Measurements from ENCODE around the gene TAPBP. TPM values are rescaled to one million over a fixed set of nuclear protein-coding genes. Genes with fewer than 3 reads are reported as not detected.

Gene TAPBP
- total RNA-seq, 1 experiment from 2014 or later = 80.1 TPM

DNA sequence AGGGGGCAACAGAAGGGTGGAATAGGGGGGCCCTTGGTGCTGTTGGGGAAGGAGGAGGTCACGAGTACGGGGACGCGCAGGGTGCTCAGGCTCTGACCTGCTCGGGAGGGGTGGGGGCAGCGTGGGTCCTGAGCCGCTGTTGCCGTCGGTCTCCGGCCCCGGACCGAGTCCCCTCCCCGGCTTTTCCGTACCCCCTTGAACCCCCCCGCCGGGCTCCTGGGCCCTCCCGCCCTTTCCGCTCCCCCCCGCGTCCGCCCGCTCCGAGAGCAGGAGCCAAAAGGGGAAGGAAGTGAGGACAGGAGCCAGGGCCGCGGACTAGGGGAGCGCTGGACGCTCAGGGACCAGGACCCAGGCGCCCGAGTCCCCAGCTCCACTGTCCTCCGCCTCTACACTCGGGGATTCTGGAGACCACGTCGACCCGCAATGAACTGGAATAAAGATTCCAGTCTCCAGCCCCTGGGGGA, 15.1 kb downstream of the TAPBP start, which contains the start of gene RGL2:
RGL2 (minus strand) TSS at position 170 of the 464 bp plus-strand sequence. CDS start 332 bp downstream, outside the sequence.
- Histone ChIP-seq H4K20me1 (ENCODE audit: insufficient read depth) (no peaks in the 10 kb centered on the region), H2AFZ (ENCODE audit: low read depth, low read length, poor library complexity, severe bottlenecking) (no peak within 1 kb of the TSS), H3K9me3 (ENCODE audit: control insufficient read depth in 1 of 2, insufficient read depth in 1 of 2, low read depth in 1 of 2, low read length in 2 of 2) (no peaks in the 10 kb centered on the region), H3K9ac (ENCODE audit: low read length) (peak within 1 kb of the TSS; percentile 84), H3K9me2 (ENCODE audit: insufficient read depth) (no peaks in the 10 kb centered on the region), H3K4me3 (replicated peaks in 1 of 2; ENCODE audit: low read depth in 1 of 2, low read length in 2 of 2) (peak within 1 kb of the TSS; percentile 76 to 85), H3K27me3 (ENCODE audit: insufficient read depth, low read length) (no peaks in the 10 kb centered on the region), H3K79me2 (ENCODE audit: insufficient read depth, low read length) (peaks cover 21% of the 10 kb centered on the region), H3K27ac (ENCODE audit: low read depth, low read length) (peak within 1 kb of the TSS; percentile 96), H3K4me2 (ENCODE audit: low read length) (peak within 1 kb of the TSS; percentile 100), H3K36me3 (ENCODE audit: control insufficient read depth in 1 of 2, insufficient read depth in 2 of 2, low read length in 2 of 2) (peaks cover 3 to 8% of the 10 kb centered on the region in 2 experiments; a peak in 3 of 4 replicates), H3K4me1 (ENCODE audit: control insufficient read depth in 1 of 2, insufficient read depth in 2 of 2, low read length in 2 of 2) (peaks cover 6 to 26% of the 10 kb centered on the region in 2 experiments; a peak in 3 of 4 replicates)
- TF ChIP-seq SIN3A (IDR thresholded peaks at IDR 0.05; ENCODE audit: low read depth) (no peak), FOSL1 (IDR thresholded peaks at IDR 0.05; ENCODE audit: low read depth) (no peak), JUND (IDR thresholded peaks at IDR 0.05) (no peak), SP1 (IDR thresholded peaks at IDR 0.05; ENCODE audit: low read depth) (no peak), ZNF274 (IDR thresholded peaks at IDR 0.05; ENCODE audit: low read depth, low read length) (no peak), EGR1 (IDR thresholded peaks at IDR 0.05; ENCODE audit: low read depth) (no peak), ZFX (IDR thresholded peaks at IDR 0.05) (no peak), POLR2AphosphoS5 (IDR thresholded peaks at IDR 0.05; ENCODE audit: low read depth, low read length) (no peak), YY1 (IDR thresholded peaks at IDR 0.05; ENCODE audit: extremely low read depth, insufficient replicate concordance, low read depth, low read length) (no peak), CBX3 (IDR thresholded peaks at IDR 0.05; ENCODE audit: low read depth) (no peak), TCF7L2 (IDR thresholded peaks at IDR 0.05; ENCODE audit: borderline replicate concordance, extremely low read depth, insufficient read depth, insufficient read length) (no peak), EZH2phosphoT487 (IDR thresholded peaks at IDR 0.05; ENCODE audit: borderline replicate concordance) (no peak), CEBPB (IDR thresholded peaks at IDR 0.05; ENCODE audit: low read depth) (no peak), EZH2 (IDR thresholded peaks at IDR 0.05) (no peak)
- TF ChIP-seq, protein P1, sequence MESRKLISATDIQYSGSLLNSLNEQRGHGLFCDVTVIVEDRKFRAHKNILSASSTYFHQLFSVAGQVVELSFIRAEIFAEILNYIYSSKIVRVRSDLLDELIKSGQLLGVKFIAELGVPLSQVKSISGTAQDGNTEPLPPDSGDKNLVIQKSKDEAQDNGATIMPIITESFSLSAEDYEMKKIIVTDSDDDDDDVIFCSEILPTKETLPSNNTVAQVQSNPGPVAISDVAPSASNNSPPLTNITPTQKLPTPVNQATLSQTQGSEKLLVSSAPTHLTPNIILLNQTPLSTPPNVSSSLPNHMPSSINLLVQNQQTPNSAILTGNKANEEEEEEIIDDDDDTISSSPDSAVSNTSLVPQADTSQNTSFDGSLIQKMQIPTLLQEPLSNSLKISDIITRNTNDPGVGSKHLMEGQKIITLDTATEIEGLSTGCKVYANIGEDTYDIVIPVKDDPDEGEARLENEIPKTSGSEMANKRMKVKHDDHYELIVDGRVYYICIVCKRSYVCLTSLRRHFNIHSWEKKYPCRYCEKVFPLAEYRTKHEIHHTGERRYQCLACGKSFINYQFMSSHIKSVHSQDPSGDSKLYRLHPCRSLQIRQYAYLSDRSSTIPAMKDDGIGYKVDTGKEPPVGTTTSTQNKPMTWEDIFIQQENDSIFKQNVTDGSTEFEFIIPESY (IDR thresholded peaks at IDR 0.05; ENCODE audit: extremely low read depth, insufficient replicate concordance, low read length) = no peak
- TF ChIP-seq, protein P2, sequence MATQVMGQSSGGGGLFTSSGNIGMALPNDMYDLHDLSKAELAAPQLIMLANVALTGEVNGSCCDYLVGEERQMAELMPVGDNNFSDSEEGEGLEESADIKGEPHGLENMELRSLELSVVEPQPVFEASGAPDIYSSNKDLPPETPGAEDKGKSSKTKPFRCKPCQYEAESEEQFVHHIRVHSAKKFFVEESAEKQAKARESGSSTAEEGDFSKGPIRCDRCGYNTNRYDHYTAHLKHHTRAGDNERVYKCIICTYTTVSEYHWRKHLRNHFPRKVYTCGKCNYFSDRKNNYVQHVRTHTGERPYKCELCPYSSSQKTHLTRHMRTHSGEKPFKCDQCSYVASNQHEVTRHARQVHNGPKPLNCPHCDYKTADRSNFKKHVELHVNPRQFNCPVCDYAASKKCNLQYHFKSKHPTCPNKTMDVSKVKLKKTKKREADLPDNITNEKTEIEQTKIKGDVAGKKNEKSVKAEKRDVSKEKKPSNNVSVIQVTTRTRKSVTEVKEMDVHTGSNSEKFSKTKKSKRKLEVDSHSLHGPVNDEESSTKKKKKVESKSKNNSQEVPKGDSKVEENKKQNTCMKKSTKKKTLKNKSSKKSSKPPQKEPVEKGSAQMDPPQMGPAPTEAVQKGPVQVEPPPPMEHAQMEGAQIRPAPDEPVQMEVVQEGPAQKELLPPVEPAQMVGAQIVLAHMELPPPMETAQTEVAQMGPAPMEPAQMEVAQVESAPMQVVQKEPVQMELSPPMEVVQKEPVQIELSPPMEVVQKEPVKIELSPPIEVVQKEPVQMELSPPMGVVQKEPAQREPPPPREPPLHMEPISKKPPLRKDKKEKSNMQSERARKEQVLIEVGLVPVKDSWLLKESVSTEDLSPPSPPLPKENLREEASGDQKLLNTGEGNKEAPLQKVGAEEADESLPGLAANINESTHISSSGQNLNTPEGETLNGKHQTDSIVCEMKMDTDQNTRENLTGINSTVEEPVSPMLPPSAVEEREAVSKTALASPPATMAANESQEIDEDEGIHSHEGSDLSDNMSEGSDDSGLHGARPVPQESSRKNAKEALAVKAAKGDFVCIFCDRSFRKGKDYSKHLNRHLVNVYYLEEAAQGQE (IDR thresholded peaks at IDR 0.05; ENCODE audit: low read depth) = no peak
- TF ChIP-seq, protein P3, sequence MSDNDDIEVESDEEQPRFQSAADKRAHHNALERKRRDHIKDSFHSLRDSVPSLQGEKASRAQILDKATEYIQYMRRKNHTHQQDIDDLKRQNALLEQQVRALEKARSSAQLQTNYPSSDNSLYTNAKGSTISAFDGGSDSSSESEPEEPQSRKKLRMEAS (IDR thresholded peaks at IDR 0.05) = no peak
- TF ChIP-seq, protein P4, sequence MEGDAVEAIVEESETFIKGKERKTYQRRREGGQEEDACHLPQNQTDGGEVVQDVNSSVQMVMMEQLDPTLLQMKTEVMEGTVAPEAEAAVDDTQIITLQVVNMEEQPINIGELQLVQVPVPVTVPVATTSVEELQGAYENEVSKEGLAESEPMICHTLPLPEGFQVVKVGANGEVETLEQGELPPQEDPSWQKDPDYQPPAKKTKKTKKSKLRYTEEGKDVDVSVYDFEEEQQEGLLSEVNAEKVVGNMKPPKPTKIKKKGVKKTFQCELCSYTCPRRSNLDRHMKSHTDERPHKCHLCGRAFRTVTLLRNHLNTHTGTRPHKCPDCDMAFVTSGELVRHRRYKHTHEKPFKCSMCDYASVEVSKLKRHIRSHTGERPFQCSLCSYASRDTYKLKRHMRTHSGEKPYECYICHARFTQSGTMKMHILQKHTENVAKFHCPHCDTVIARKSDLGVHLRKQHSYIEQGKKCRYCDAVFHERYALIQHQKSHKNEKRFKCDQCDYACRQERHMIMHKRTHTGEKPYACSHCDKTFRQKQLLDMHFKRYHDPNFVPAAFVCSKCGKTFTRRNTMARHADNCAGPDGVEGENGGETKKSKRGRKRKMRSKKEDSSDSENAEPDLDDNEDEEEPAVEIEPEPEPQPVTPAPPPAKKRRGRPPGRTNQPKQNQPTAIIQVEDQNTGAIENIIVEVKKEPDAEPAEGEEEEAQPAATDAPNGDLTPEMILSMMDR (IDR thresholded peaks at IDR 0.05 in 2 of 3, conservative IDR thresholded peaks at IDR 0.05 in 1 of 3; ENCODE audit: borderline replicate concordance in 1 of 3, insufficient read depth in 1 of 3, low read depth in 2 of 3, low read length in 2 of 3) = no peak
- TF ChIP-seq, protein P5, sequence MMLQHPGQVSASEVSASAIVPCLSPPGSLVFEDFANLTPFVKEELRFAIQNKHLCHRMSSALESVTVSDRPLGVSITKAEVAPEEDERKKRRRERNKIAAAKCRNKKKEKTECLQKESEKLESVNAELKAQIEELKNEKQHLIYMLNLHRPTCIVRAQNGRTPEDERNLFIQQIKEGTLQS (IDR thresholded peaks at IDR 0.05) = no peak
- ChIA-PET CTCF (interaction anchor here (0.9 to 1.6 kb wide), 5 partner anchors 10 to 138 kb away, joined by 3 to 11 read pairs (median 9); partner anchors contain the start of genes B3GALT4, PFDN6, WDR46 and ZBTB22), POLR2A (interaction anchor here (0.9 to 1.6 kb wide), 5 partner anchors 8 to 39 kb away, joined by 3 to 13 read pairs (median 4); partner anchors contain the start of genes B3GALT4, RPS18, VPS52 and ZBTB22), RAD21 (ENCODE audit: low non-redundant PET in 1 of 2, low total read pairs in 2 of 2, uncharacterized antibody in 2 of 2, unreplicated experiment in 2 of 2) (no interaction called here)
- BruUV-seq (replicated peaks) = no TSS peak
- DNase-seq (ENCODE audit: low read depth, low spot score) (no peak), ATAC-seq (peak; percentile 16)
- intact Hi-C loops (cut with micrococcal nuclease) = loop anchor here (1.0 to 5.0 kb wide), 4 partner anchors 16 to 128 kb away; partner anchors contain the start of genes PHF1, RXRB, SLC39A7 and TAPBP

All from HCT116 (cell line).